C4-2B (cell line): Measurements from ENCODE around the gene ALDH8A1.

Experiments
- CTCF ChIP-seq: fragments of 450-650 bp; conservative IDR thresholded peaks from 2 replicates; pipeline ENCODE4 v1.5.1; 2017; ENCODE audit warnings: mild to moderate bottlenecking
- ZFX ChIP-seq: fragments of 450-650 bp; IDR thresholded peaks from 2 replicates; pipeline ENCODE4 v1.6.1; 2017

DNA sequence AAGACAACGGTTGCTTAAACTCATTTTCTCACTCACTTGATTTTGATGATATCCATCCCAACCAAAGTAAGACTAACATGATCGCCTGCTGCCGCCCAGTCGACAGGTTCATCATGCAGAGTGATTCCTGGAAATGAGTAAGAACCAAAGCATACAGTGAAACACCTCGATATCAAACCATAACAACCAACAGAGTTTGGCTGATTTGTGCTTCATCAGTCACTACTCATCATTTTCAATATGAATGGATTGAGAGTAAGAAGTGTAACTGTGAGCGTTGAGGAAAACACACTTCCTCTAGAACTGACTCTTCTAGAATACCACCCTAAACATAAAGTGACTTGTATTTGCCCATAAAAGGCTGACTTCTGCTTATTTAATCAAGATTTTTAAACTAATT, 29.2 kb upstream of the ALDH8A1 start:
- TF ChIP-seq CTCF (no peak), ZFX (no peak)
